Panc1 (cell line): ENCODE data around the gene GUCD1. TPM values are rescaled to one million over a fixed set of nuclear protein-coding genes. Genes with fewer than 3 reads are reported as not detected.
A peak's percentile ranks its signal among the peaks of the same experiment; 100 is the strongest.

Experiments used
- ATAC-seq: fragments of 200-7000 bp; cut with Tn5 transposase; 2 replicates; pipeline ENCODE4 v1.9.1; 2020; ENCODE audit warnings: mild to moderate bottlenecking, moderate library complexity
- BruUV-seq: library from RNA; stranded (reverse); fragments of 400-500 nt; replicated peaks from 2 replicates; lab custom pipeline; 2021; lab: Mats Ljungman, UMichigan
- CTCF ChIA-PET: fragments of 300-600 bp; sonication (Branson Sonifier 250); formaldehyde crosslinking; loops from one replicate; lab custom pipeline; 2022; ENCODE audit warnings: antibody characterized with exemption; lab: Charles Lee
- POLR2A ChIA-PET: fragments of 300-600 bp; sonication (Branson Sonifier 250); formaldehyde crosslinking; loops from one replicate; lab custom pipeline; 2022; ENCODE audit warnings: antibody characterized with exemption; lab: Charles Lee
- DNase-seq: peaks from one replicate; pipeline ENCODE4 v3.0.0-alpha.2; 2010; ENCODE audit warnings: low read depth, low spot score
- H3K27ac ChIP-seq: 2 replicates; pipeline ENCODE4 v1.5.1; 2011; ENCODE audit warnings: mild to moderate bottlenecking, low read length, inconsistent platforms
- H3K27me3 ChIP-seq: fragments of 200-500 bp; sonication (Bioruptor generic); 2 replicates; pipeline ENCODE4 v1.6.0; 2014; ENCODE audit warnings: low read length, inconsistent platforms; ENCODE audit not compliant: control insufficient read depth, insufficient read depth
- H3K36me3 ChIP-seq: fragments of 200-500 bp; sonication (Bioruptor generic); 2 replicates; pipeline ENCODE4 v1.5.1; 2014; ENCODE audit warnings: inconsistent platforms, mild to moderate bottlenecking, low read length, moderate library complexity; ENCODE audit not compliant: control insufficient read depth, insufficient read depth
- H3K4me1 ChIP-seq: 2 replicates; pipeline ENCODE4 v1.5.1; 2011; ENCODE audit warnings: inconsistent platforms, mild to moderate bottlenecking, low read length, moderate library complexity; ENCODE audit not compliant: control insufficient read depth, insufficient read depth
- H3K4me3 ChIP-seq, 2 experiments: 2 replicates each; pipeline ENCODE4 v1.5.1; 2011 to 2012; ENCODE audit warnings: low read depth in 2 of 2, low read length in 2 of 2, mild to moderate bottlenecking in 2 of 2, inconsistent platforms in 1 of 2, moderate library complexity in 1 of 2
- H3K9me3 ChIP-seq: fragments of 200-500 bp; sonication (Bioruptor generic); 2 replicates; pipeline ENCODE4 v1.5.1; 2014; ENCODE audit warnings: low read depth, mild to moderate bottlenecking, inconsistent platforms, low read length, moderate library complexity; ENCODE audit not compliant: control insufficient read depth, insufficient read depth
- POLR2AphosphoS5 ChIP-seq: IDR thresholded peaks from 2 replicates; pipeline ENCODE4 v1.6.1; 2012; ENCODE audit warnings: mild to moderate bottlenecking, low read depth, low read length, moderate library complexity
- SIN3A ChIP-seq: IDR thresholded peaks from 2 replicates; pipeline ENCODE4 v1.6.1; 2012; ENCODE audit warnings: low read depth, mild to moderate bottlenecking, low read length, moderate library complexity, borderline replicate concordance; ENCODE audit not compliant: insufficient read depth
- TCF7L2 ChIP-seq: IDR thresholded peaks from 2 replicates; pipeline ENCODE4 v1.6.1; 2011; ENCODE audit warnings: mild to moderate bottlenecking, low read depth, low read length, inconsistent platforms
- in situ Hi-C: cut with HindIII; loops from 2 replicates; pipeline ENCODE4 v1.10.0; 2016; ENCODE audit warnings: low sequenced_read_pairs, low pct_unique_long_range_greater_than_20kb
- intact Hi-C: fragments of 100-400 bp; cut with micrococcal nuclease; formaldehyde crosslinking; loops from one replicate; pipeline ENCODE4 v1.10.0; 2022; ENCODE audit not compliant: unreplicated experiment
- total RNA-seq: library from RNA; stranded (reverse); gene quantifications from one replicate; pipeline ENCODE4 v1.2.1, GENCODE V29; 2021; ENCODE audit not compliant: unreplicated experiment
- TF ChIP-seq, protein P1 (sequence below), 2 experiments: IDR thresholded peaks; 2 replicates each; pipeline ENCODE4 v1.6.1; 2011 to 2012; ENCODE audit warnings: low read depth in 2 of 2, control low read depth in 1 of 2, low read length in 1 of 2, mild to moderate bottlenecking in 1 of 2, moderate library complexity in 1 of 2; ENCODE audit not compliant: insufficient read depth in 1 of 2
- TF ChIP-seq, protein P2 (sequence below): fragments of 450-650 bp; IDR thresholded peaks from 2 replicates; pipeline ENCODE4 v1.5.1; 2017; ENCODE audit warnings: mild to moderate bottlenecking

GUCD1 gene
- total RNA-seq, 1 experiment from 2014 or later: 97.7 TPM

DNA sequence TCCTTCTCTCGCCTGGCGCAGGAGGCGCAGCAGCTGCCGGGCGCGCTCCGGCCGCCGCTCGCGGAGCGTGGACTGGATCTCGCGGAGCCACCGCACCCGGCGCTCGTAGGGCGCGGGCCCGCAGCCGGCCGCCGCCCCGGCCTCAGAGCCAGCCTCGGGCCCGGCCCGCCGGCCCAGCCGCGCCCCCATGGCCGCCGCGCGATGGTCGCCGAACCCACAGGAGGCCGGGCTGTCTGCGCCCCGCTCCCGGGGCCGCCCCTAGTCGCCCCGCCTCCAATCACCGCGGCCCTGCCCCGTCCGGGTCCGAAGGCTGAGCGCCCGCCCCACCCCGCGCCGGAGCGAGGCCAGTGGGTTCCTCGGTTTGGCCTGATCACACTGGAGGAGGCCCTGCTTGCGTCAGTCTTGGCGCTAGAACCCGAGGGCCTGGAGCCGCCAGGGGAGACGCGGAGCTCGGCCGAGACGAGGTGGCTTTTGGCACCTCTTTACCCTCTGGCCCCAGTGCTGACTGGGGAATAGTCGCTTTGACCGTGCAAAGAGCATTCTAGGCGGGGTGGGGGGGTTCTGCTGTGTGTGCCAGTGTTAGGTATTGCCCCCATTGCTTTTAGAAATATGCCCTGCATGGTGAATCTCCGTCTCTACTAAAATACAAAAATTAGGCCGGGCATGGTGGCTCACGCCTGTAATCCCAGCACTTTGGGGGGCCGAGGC is 38.1 kb upstream of the GUCD1 start, which contains the start of gene LRRC75B:
TSS of gene LRRC75B (minus strand) at position 223 of the 708 bp plus-strand sequence. CDS start at position 189, 34 bp downstream.
- in situ Hi-C loops (no loop called here), intact Hi-C loops (no loop called here)
- peak within 1 kb of the TSS; percentile 50 to 53 for H3K4me3 ChIP-seq
- no peaks in the 10 kb centered on the region for H3K9me3 ChIP-seq
- peaks cover 4% of the 10 kb centered on the region; the same call in 1 of the 2 replicates for H3K4me1 ChIP-seq
- DNase-seq (no peak), ATAC-seq (peak; percentile 94)
- peak within 1 kb of the TSS; percentile 12; the same call in 1 of the 2 replicates for H3K27ac ChIP-seq
- no TSS peak for BruUV-seq
- no peaks in the 10 kb centered on the region for H3K27me3 ChIP-seq
- CTCF ChIA-PET: interaction anchor here (0.7 kb wide), 1 partner anchor 253 kb away, joined by 6 read pairs; no protein-coding TSS in a partner anchor
- POLR2A ChIA-PET: no interaction called here
- H3K36me3 ChIP-seq: no peaks in the 10 kb centered on the region
- TF ChIP-seq TCF7L2 (no peak), SIN3A (no peak), POLR2AphosphoS5 (no peak)
- TF ChIP-seq, protein P1, sequence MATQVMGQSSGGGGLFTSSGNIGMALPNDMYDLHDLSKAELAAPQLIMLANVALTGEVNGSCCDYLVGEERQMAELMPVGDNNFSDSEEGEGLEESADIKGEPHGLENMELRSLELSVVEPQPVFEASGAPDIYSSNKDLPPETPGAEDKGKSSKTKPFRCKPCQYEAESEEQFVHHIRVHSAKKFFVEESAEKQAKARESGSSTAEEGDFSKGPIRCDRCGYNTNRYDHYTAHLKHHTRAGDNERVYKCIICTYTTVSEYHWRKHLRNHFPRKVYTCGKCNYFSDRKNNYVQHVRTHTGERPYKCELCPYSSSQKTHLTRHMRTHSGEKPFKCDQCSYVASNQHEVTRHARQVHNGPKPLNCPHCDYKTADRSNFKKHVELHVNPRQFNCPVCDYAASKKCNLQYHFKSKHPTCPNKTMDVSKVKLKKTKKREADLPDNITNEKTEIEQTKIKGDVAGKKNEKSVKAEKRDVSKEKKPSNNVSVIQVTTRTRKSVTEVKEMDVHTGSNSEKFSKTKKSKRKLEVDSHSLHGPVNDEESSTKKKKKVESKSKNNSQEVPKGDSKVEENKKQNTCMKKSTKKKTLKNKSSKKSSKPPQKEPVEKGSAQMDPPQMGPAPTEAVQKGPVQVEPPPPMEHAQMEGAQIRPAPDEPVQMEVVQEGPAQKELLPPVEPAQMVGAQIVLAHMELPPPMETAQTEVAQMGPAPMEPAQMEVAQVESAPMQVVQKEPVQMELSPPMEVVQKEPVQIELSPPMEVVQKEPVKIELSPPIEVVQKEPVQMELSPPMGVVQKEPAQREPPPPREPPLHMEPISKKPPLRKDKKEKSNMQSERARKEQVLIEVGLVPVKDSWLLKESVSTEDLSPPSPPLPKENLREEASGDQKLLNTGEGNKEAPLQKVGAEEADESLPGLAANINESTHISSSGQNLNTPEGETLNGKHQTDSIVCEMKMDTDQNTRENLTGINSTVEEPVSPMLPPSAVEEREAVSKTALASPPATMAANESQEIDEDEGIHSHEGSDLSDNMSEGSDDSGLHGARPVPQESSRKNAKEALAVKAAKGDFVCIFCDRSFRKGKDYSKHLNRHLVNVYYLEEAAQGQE (IDR thresholded peaks at IDR 0.05; ENCODE audit: insufficient read depth in 1 of 2, low read depth in 2 of 2, low read length in 1 of 2): no peak
- TF ChIP-seq, protein P2, sequence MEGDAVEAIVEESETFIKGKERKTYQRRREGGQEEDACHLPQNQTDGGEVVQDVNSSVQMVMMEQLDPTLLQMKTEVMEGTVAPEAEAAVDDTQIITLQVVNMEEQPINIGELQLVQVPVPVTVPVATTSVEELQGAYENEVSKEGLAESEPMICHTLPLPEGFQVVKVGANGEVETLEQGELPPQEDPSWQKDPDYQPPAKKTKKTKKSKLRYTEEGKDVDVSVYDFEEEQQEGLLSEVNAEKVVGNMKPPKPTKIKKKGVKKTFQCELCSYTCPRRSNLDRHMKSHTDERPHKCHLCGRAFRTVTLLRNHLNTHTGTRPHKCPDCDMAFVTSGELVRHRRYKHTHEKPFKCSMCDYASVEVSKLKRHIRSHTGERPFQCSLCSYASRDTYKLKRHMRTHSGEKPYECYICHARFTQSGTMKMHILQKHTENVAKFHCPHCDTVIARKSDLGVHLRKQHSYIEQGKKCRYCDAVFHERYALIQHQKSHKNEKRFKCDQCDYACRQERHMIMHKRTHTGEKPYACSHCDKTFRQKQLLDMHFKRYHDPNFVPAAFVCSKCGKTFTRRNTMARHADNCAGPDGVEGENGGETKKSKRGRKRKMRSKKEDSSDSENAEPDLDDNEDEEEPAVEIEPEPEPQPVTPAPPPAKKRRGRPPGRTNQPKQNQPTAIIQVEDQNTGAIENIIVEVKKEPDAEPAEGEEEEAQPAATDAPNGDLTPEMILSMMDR: no peak

DNA sequence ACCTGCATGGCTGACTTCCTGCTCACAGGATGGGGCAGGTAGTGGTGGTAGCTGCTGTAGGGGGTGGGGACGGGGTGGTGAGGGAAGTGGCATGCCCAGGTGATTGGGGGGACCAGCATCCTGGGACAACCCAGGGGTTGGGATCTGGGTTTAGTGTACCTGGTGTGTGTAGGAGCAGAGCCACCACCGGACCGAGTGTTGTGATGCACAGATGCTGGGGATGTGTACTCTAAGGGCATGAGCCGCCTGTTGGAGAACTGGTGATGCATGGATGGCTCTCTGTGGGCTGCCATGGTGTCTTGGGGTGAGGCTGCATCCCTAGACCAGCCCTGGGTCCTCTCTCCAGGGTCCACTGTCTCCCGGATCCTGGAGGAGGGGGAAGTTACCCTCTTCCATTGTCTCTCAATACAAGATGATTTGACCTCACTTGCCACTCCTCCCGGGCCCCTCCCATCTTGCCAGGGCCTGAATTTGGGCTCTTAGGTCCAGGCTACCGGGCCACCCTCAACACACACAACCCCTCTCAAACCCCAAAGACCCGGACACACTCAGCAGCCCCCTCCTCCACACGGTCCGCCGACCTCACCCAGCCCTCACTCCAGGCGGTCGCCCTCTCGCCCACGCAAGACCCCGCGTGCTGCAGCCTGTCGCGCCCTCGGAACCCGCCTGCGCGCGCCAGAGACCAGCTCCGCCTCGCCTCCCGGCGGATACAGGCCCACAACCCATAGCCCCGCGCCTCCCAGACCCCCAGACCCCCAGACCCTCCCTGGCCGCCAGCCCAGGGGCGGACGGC is 37.3 kb upstream of the GUCD1 start:
- ATAC-seq (peak; percentile 53), DNase-seq (no peak)
- no peak for TF ChIP-seq TCF7L2
- TF ChIP-seq, protein P1 (IDR thresholded peaks at IDR 0.05; ENCODE audit: insufficient read depth in 1 of 2, low read depth in 2 of 2, low read length in 1 of 2): no peak
- no peak for TF ChIP-seq POLR2AphosphoS5
- TF ChIP-seq, protein P2: no peak
- TF ChIP-seq SIN3A: no peak
- Histone ChIP-seq H3K9me3 (no peaks in the 10 kb centered on the region), H3K27ac (no peak overlapping the region), H3K4me3 (peak overlapping the region; percentile 48 to 50), H3K27me3 (no peaks in the 10 kb centered on the region), H3K4me1 (peaks cover 4% of the 10 kb centered on the region; the same call in 1 of the 2 replicates), H3K36me3 (no peaks in the 10 kb centered on the region)
- intact Hi-C loops: no loop called here
- in situ Hi-C loops: no loop called here
- no TSS peak for BruUV-seq
- ChIA-PET POLR2A (no interaction called here), CTCF (no interaction called here)
